Esophagus muscularis mucosa (tissue), 4 donors: ENCODE results near the gene PLXDC2. TPM values are rescaled to one million over a fixed set of nuclear protein-coding genes. Genes with fewer than 3 reads are reported as not detected.

ENCODE experiments used
- DNase-seq: peaks from one replicate; pipeline ENCODE4 v3.0.0-alpha.2; 2017; ENCODE audit errors: extremely low spot score
- H3K27ac ChIP-seq, 4 donors: fragments of 200-600 bp; sonication (generic); replicated peaks in 1 of 4; 1 replicate in 3 of 4; 2 replicates in 1 of 4; pipeline ENCODE4 v1.5.1; 2016 to 2019; ENCODE audit warnings: mild to moderate bottlenecking in 1 of 4
- H3K27me3 ChIP-seq, 4 donors: fragments of 200-600 bp; sonication (generic); one replicate each; pipeline versions ENCODE4 v1.5.1 to v1.6.0; 2016 to 2019
- H3K36me3 ChIP-seq, 4 donors: fragments of 200-600 bp; sonication (generic); one replicate each; pipeline ENCODE4 v1.5.1; 2016 to 2019
- H3K4me1 ChIP-seq, 4 donors: fragments of 200-600 bp; sonication (generic); one replicate each; pipeline ENCODE4 v1.5.1; 2016 to 2019
- H3K4me3 ChIP-seq, 4 donors: fragments of 200-600 bp; sonication (generic); 1 replicate in 2 of 4; 2 replicates in 2 of 4; pipeline ENCODE4 v1.5.1; 2016 to 2019; ENCODE audit warnings: mild to moderate bottlenecking in 4 of 4, moderate library complexity in 1 of 4
- H3K9me3 ChIP-seq, 4 donors: fragments of 200-600 bp; sonication (generic); 1 replicate in 3 of 4; 2 replicates in 1 of 4; pipeline ENCODE4 v1.5.1; 2016 to 2019
- CTCF ChIP-seq, 3 experiments: fragments of 200-600 bp in 2 of 3; fragments of 450-650 bp in 1 of 3; sonication (generic) in 2 of 3; IDR thresholded peaks; one replicate each; pipeline ENCODE4 v1.5.1; 2017 to 2019; ENCODE audit warnings: antibody characterized with exemption in 3 of 3, mild to moderate bottlenecking in 2 of 3, moderate library complexity in 1 of 3
- EP300 ChIP-seq: sonication (generic); formaldehyde crosslinking; IDR thresholded peaks from one replicate; pipeline ENCODE4 v1.6.1; 2017; ENCODE audit warnings: antibody characterized with exemption
- POLR2A ChIP-seq: fragments of 450-650 bp; IDR thresholded peaks from one replicate; pipeline ENCODE4 v1.6.1; 2017; ENCODE audit warnings: antibody characterized with exemption, moderate library complexity, mild to moderate bottlenecking, low read depth
- POLR2AphosphoS5 ChIP-seq, 2 donors: sonication (generic); formaldehyde crosslinking; IDR thresholded peaks; one replicate each; pipeline ENCODE4 v1.6.1; 2017; ENCODE audit warnings: antibody characterized with exemption in 2 of 2
- WGBS: methylation state at CpG from one replicate; pipeline ENCODE4 v1.1.5; 2018; 5-methylcytosine and 5-hydroxymethylcytosine counted together
- intact Hi-C: fragments of 100-400 bp; cut with DNase I; formaldehyde crosslinking; loops from one replicate; pipeline ENCODE4 v1.15.1; 2023
- total RNA-seq, 4 donors: library from RNA; depleted of rRNA; stranded (reverse); fragments of >200 nt; gene quantifications; one replicate each; pipeline versions ENCODE4 v1.1.0 to v1.2.1, GENCODE V29; 2016

PLXDC2 gene
- total RNA-seq, 4 donors from 2014 or later: 28.7 to 54.2 (median 42.4) TPM

DNA sequence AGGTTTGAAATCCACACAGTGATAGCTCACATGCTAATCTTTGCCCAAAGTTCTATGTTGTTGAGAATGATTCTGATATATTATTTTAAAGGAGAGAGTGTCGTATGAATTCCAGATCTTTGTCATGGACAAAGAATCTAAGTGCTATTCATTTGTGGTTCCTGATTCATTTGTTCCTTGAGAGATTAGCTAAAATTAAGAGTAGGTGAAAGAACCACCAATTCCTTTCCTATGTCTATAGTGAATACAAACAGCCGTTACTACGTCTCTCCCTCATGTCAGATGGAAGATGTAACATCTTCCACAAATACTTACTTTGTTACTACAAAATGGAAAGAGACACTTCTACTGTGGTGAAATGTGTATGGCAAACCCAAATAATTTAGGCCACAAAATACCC, 3.3 kb upstream of the PLXDC2 start:
- Histone ChIP-seq H3K9me3 (no peaks in the 10 kb centered on the region), H3K27me3 (peaks cover 0 to 4% (median 0%) of the 10 kb centered on the region in 4 donors), H3K36me3 (no peaks in the 10 kb centered on the region), H3K4me1 (peaks cover 4 to 28% (median 13%) of the 10 kb centered on the region in 4 donors), H3K27ac (no peak overlapping the region), H3K4me3 (no peak overlapping the region)
- DNase-seq: no peak
- WGBS: 82% methylated on average over 3 of the region's 3 CpGs
- intact Hi-C loops: loop anchor here (10.0 kb wide), 2 partner anchors 292 to 1042 kb away; no protein-coding TSS in a partner anchor
- TF ChIP-seq POLR2A (no peak), POLR2AphosphoS5 (IDR thresholded peaks at IDR 0.05) (no peak), CTCF (IDR thresholded peaks at IDR 0.05) (no peak), EP300 (no peak)

DNA sequence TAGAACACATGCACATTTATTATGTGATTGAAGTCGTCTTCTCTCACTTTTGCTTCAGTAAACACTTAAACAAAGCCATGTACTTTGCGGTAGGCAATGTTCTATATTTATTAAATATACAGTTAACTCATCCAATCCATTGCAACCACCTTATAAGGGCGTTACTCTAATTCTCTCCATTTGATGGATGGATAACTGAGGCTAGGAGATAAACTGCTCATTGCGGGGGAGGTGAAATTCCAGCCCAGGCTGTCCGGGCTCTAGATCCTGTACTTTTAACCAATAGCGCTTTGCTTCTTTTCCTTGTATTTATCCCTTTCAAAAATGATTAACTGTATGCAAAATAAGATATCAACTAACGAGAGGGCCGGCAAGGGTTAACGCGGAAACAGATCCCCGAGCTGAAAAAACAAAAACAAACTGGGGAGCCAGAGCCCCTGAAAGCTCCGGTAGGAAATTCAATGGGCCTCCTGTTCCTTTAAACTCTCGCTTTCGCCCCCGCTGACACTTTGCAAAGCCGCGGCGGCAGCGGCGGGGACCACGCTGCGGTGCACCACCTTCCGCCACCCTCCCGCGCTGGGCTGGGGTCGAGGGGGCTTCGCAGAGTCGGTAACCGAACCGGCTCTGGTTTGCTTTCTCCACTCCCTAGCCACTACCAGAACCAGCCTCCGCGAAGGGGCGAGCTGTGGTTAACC, 1.0 kb upstream of the PLXDC2 start:
- H3K4me3 ChIP-seq: peak overlapping the region; percentile 65 to 92 (median 87)
- peaks cover 0 to 4% (median 0%) of the 10 kb centered on the region in 4 donors for H3K27me3 ChIP-seq
- 4% methylated on average over 33 of the region's 33 CpGs for WGBS
- no peak for TF ChIP-seq CTCF (IDR thresholded peaks at IDR 0.05)
- TF ChIP-seq EP300: no peak
- no peak for TF ChIP-seq POLR2AphosphoS5 (IDR thresholded peaks at IDR 0.05)
- TF ChIP-seq POLR2A: no peak
- no peak for DNase-seq
- H3K27ac ChIP-seq: peak overlapping the region; percentile 80 to 92 (median 87)
- intact Hi-C loops: loop anchor here (5.0 to 10.0 kb wide), 4 partner anchors 107 to 1040 kb away; no protein-coding TSS in a partner anchor
- peaks cover 4 to 41% (median 31%) of the 10 kb centered on the region in 4 donors for H3K4me1 ChIP-seq
- no peaks in the 10 kb centered on the region for H3K9me3 ChIP-seq
- H3K36me3 ChIP-seq: no peaks in the 10 kb centered on the region

- peaks cover 4 to 41% (median 31%) of the 10 kb centered on the region in 4 donors for H3K4me1 ChIP-seq
- peak; percentile 96 for DNase-seq
- no peaks in the 10 kb centered on the region for H3K9me3 ChIP-seq
- H3K27ac ChIP-seq: peak overlapping the region; percentile 80 to 92 (median 87)
- H3K36me3 ChIP-seq: no peaks in the 10 kb centered on the region
- intact Hi-C loops: loop anchor here (5.0 to 10.0 kb wide), 4 partner anchors 106 to 1039 kb away; no protein-coding TSS in a partner anchor
- peaks cover 0 to 4% (median 0%) of the 10 kb centered on the region in 4 donors for H3K27me3 ChIP-seq
- WGBS: 1% methylated on average over 19 of the region's 57 CpGs
- TF ChIP-seq POLR2AphosphoS5 (IDR thresholded peaks at IDR 0.05) (peak; percentile 80 to 84), POLR2A (no peak), EP300 (no peak), CTCF (IDR thresholded peaks at IDR 0.05) (no peak)
- H3K4me3 ChIP-seq: peak overlapping the region; percentile 65 to 92 (median 87)
Measured at GRCh38 chr10:19815731-19816410, 361 bp upstream of the PLXDC2 start.

DNA sequence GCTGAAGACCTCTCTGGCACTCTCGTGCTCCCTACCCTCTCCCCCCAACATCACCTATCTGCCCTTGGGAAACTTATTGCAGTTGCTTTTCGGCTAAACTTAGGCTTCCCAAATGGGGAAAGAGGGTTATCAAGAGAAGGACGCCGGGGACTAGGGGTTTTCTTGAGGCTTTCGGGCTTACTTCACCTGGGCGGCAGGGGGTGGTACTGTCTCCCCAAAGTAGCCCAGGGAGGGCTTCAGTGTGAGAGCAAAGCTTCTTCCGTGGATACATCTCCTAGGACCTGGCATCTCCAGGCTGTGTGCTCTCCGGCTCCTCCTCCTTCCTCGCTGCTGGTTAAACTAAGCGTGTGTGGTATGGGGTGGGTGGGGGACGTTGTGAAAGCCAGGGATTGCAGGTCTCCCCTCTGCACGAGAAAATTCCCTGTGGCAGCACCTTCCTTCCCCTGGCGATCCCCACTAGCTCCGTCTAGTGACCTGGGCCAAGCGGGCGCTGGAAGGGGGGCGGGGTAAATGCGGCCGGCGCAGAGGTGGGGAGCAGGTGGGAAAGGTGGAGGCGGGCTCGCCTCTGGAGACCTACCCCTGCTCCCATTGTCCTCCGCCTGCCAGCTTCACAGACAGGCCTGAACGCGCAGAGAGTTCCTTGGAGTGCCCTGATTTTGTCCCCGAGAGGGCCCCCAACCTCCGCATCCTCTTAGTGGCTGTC, 1.1 kb downstream of the PLXDC2 start:
- DNase-seq: no peak
- Histone ChIP-seq H3K9me3 (no peaks in the 10 kb centered on the region), H3K4me1 (peaks cover 4 to 41% (median 31%) of the 10 kb centered on the region in 4 donors), H3K27ac (peak overlapping the region; percentile 80 to 92 (median 87)), H3K4me3 (peak overlapping the region; percentile 65 to 92 (median 87)), H3K36me3 (no peaks in the 10 kb centered on the region), H3K27me3 (peaks cover 0 to 4% (median 0%) of the 10 kb centered on the region in 4 donors)
- intact Hi-C loops: loop anchor here (5.0 to 10.0 kb wide), 4 partner anchors 105 to 1037 kb away; no protein-coding TSS in a partner anchor
- WGBS: 2% methylated on average over 27 of the region's 27 CpGs
- peak; percentile 1 to 15 (median 10) for TF ChIP-seq CTCF (IDR thresholded peaks at IDR 0.05)
- no peak for TF ChIP-seq POLR2A
